Activated T-cell treated with anti-CD3 and anti-CD28 coated beads, Interleukin-2, amount 50 U/mL, for 72 hours (primary cell): ENCODE measurements around the gene COP1. TPM values are rescaled to one million over a fixed set of nuclear protein-coding genes. Genes with fewer than 3 reads are reported as not detected.
A peak's percentile ranks its signal among the peaks of the same experiment; 100 is the strongest.

Experiments used
- ATAC-seq, 2 donors: fragments of 150-1000 bp; cut with Tn5 transposase; replicated peaks in 1 of 2; 2 replicates each; pipeline ENCODE4 v1.10.0; 2021; ENCODE audit warnings: moderate library complexity in 2 of 2, mild to moderate bottlenecking in 1 of 2
- DNase-seq, 2 donors: peaks; one replicate each; pipeline ENCODE4 v3.0.0; 2021 to 2022; ENCODE audit warnings: mixed read lengths in 1 of 2
- H3K27ac Mint-ChIP-seq: one replicate; pipeline ENCODE4 v1.8.0; 2022; ENCODE audit warnings: mild to moderate bottlenecking, moderate library complexity, mixed read lengths
- H3K27me3 Mint-ChIP-seq: one replicate; pipeline ENCODE4 v1.8.0; 2022; ENCODE audit warnings: low read depth, mixed read lengths
- H3K36me3 Mint-ChIP-seq, 2 donors: one replicate each; pipeline ENCODE4 v1.8.0; 2022; ENCODE audit warnings: mixed read lengths in 2 of 2, mild to moderate bottlenecking in 1 of 2; ENCODE audit not compliant: insufficient read depth in 2 of 2
- H3K4me1 Mint-ChIP-seq: one replicate; pipeline ENCODE4 v1.8.0; 2022; ENCODE audit warnings: low read depth, mixed read lengths
- H3K4me3 Mint-ChIP-seq, 2 donors: one replicate each; pipeline ENCODE4 v1.8.0; 2022; ENCODE audit warnings: mild to moderate bottlenecking in 2 of 2, mixed read lengths in 2 of 2, moderate library complexity in 2 of 2
- H3K9me3 Mint-ChIP-seq, 2 donors: one replicate each; pipeline ENCODE4 v1.8.0; 2022; ENCODE audit warnings: mixed read lengths in 2 of 2
- total RNA-seq, 2 donors: library from RNA; stranded (reverse); gene quantifications; one replicate each; pipeline ENCODE4 v1.2.3, GENCODE V29; 2022

The COP1 gene
- total RNA-seq, 2 donors from 2014 or later = 53.5 to 56.8 TPM

- H3K4me1 Mint-ChIP-seq = peaks cover 4% of the 10 kb centered on the region
- ATAC-seq = no peak
- no peaks in the 10 kb centered on the region for H3K27me3 Mint-ChIP-seq
- H3K9me3 Mint-ChIP-seq = peaks cover 0 to 3% of the 10 kb centered on the region in 2 donors
- peaks cover 18 to 39% of the 10 kb centered on the region in 2 donors for H3K36me3 Mint-ChIP-seq
- no peak overlapping the region for H3K27ac Mint-ChIP-seq
- no peak overlapping the region for H3K4me3 Mint-ChIP-seq
- no peak for DNase-seq
Measured at GRCh38 chr1:176149939-176150807, 56.9 kb downstream of the COP1 start.

GRCh38 chr1:176144526-176144925 lies 62.6 kb downstream of the COP1 start:
- DNase-seq = no peak
- peaks cover 0 to 4% of the 10 kb centered on the region in 2 donors for H3K9me3 Mint-ChIP-seq
- H3K27ac Mint-ChIP-seq = no peak overlapping the region
- H3K4me3 Mint-ChIP-seq = no peak overlapping the region
- H3K36me3 Mint-ChIP-seq = peaks cover 17 to 35% of the 10 kb centered on the region in 2 donors
- no peak for ATAC-seq
- H3K27me3 Mint-ChIP-seq = no peaks in the 10 kb centered on the region
- H3K4me1 Mint-ChIP-seq = peaks cover 5% of the 10 kb centered on the region

- ATAC-seq (no peak), DNase-seq (no peak)
- Mint-ChIP-seq H3K27ac (peak overlapping the region; percentile 80), H3K4me3 (no peak overlapping the region), H3K36me3 (peaks cover 15 to 31% of the 10 kb centered on the region in 2 donors), H3K27me3 (no peaks in the 10 kb centered on the region), H3K9me3 (peaks cover 0 to 4% of the 10 kb centered on the region in 2 donors), H3K4me1 (peaks cover 15% of the 10 kb centered on the region)
Measured at GRCh38 chr1:176142973-176143372, 64.1 kb downstream of the COP1 start.

GRCh38 chr1:176141449-176141848 lies 65.6 kb downstream of the COP1 start:
- Mint-ChIP-seq H3K27ac (no peak overlapping the region), H3K4me3 (no peak overlapping the region), H3K9me3 (peaks cover 0 to 4% of the 10 kb centered on the region in 2 donors), H3K4me1 (peaks cover 20% of the 10 kb centered on the region), H3K36me3 (peaks cover 12 to 19% of the 10 kb centered on the region in 2 donors), H3K27me3 (no peaks in the 10 kb centered on the region)
- DNase-seq (no peak), ATAC-seq (no peak)

DNA sequence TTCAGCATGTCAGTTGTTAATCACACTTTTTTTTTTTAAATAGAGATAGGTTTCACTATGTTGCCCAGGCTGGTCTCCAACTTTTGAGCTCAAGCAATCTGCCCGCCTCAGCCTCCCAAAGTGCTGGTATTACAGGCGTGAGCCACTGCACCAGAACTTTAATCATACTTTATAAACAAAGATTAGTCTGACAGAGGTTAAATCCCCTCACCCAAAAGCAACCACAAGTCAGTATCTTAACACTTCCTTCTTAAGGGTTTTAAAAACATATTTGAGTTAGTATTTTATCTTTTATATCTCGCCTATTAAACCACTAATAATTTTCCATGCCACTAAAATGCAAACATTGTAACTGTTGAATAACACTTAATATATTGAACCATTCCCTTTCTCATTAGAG lies 70.2 kb downstream of the COP1 start:
- no peak for DNase-seq
- Mint-ChIP-seq H3K9me3 (no peaks in the 10 kb centered on the region), H3K27ac (no peak overlapping the region), H3K36me3 (peaks cover 4 to 7% of the 10 kb centered on the region in 2 donors), H3K4me3 (no peak overlapping the region), H3K27me3 (no peaks in the 10 kb centered on the region), H3K4me1 (peaks cover 24% of the 10 kb centered on the region)
- no peak for ATAC-seq

DNA sequence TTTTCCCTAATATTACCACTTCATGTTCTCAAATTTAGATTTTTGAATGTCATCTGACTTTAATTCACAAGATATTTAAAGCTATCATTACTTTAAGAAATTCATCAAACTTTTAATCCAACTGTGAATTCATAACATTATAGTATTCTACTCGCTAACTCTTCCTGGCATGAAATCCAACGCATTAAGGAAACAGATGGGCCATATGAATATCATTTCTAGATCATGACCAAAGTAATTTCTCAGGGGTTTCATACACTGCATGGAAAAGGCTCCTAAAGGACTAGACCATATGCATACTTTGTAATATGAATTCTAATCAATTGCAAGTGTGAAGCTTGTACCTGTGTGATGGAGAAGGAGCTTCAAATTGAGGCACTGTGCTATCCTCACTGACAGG lies 72.4 kb downstream of the COP1 start:
- peaks cover 24% of the 10 kb centered on the region for H3K4me1 Mint-ChIP-seq
- no peak for ATAC-seq
- H3K36me3 Mint-ChIP-seq = peaks cover 1 to 7% of the 10 kb centered on the region in 2 donors

GRCh38 chr1:176122282-176122681 lies 84.8 kb downstream of the COP1 start:
- no peaks in the 10 kb centered on the region for H3K4me1 Mint-ChIP-seq

More for the DNA sequence above, 72.4 kb downstream of the COP1 start:
- Mint-ChIP-seq H3K9me3 (no peaks in the 10 kb centered on the region), H3K27me3 (no peaks in the 10 kb centered on the region), H3K4me3 (no peak overlapping the region), H3K27ac (no peak overlapping the region)
- DNase-seq = no peak

GRCh38 chr1:176119549-176119948 lies 87.5 kb downstream of the COP1 start:
- Mint-ChIP-seq H3K36me3 (peaks cover 9 to 32% of the 10 kb centered on the region in 2 donors), H3K4me3 (no peak overlapping the region), H3K27me3 (no peaks in the 10 kb centered on the region), H3K9me3 (peaks cover 3% of the 10 kb centered on the region in 2 donors), H3K27ac (no peak overlapping the region), H3K4me1 (no peaks in the 10 kb centered on the region)
- ATAC-seq = peak in 1 of 2 donors; percentile 42
- DNase-seq = no peak

More at GRCh38 chr1:176122282-176122681, 84.8 kb downstream of the COP1 start:
- DNase-seq (no peak), ATAC-seq (no peak)
- Mint-ChIP-seq H3K27ac (no peak overlapping the region), H3K36me3 (peaks cover 14 to 46% of the 10 kb centered on the region in 2 donors), H3K27me3 (no peaks in the 10 kb centered on the region), H3K9me3 (peaks cover 4 to 15% of the 10 kb centered on the region in 2 donors), H3K4me3 (no peak overlapping the region)

DNA sequence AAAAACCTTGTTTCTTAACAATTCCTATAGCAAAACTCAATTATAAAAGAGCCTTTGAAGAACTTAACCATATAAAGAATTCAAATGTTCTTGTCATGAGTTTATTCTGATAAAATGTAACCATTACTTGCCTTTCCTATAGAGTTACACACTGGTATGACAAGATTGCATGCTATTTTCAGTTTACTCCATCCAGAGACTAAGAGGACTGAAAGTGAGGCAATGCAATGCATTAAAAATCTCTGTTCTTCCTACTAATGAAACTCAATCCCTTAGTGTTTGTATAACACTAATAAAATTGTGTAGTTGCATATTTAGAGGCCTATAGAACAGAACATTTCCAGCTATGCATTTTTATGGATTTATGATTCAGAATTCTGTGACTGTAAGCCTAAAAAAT lies 88.1 kb downstream of the COP1 start:
- Mint-ChIP-seq H3K27me3 (no peaks in the 10 kb centered on the region), H3K9me3 (no peaks in the 10 kb centered on the region), H3K4me1 (no peaks in the 10 kb centered on the region), H3K4me3 (no peak overlapping the region), H3K27ac (no peak overlapping the region), H3K36me3 (peaks cover 6 to 31% of the 10 kb centered on the region in 2 donors)
- ATAC-seq (no peak), DNase-seq (no peak)

GRCh38 chr1:176111835-176112234 lies 95.3 kb downstream of the COP1 start:
- H3K27ac Mint-ChIP-seq = no peak overlapping the region
- no peak for DNase-seq
- peaks cover 14 to 28% of the 10 kb centered on the region in 2 donors for H3K36me3 Mint-ChIP-seq
- H3K4me1 Mint-ChIP-seq = peaks cover 17% of the 10 kb centered on the region
- no peaks in the 10 kb centered on the region for H3K9me3 Mint-ChIP-seq
- no peak for ATAC-seq
- no peaks in the 10 kb centered on the region for H3K27me3 Mint-ChIP-seq
- no peak overlapping the region for H3K4me3 Mint-ChIP-seq

- no peak for ATAC-seq
- H3K27ac Mint-ChIP-seq = no peak overlapping the region
- H3K9me3 Mint-ChIP-seq = no peaks in the 10 kb centered on the region
- H3K36me3 Mint-ChIP-seq = peaks cover 16 to 27% of the 10 kb centered on the region in 2 donors
- DNase-seq = no peak
- H3K4me3 Mint-ChIP-seq = no peak overlapping the region
- no peaks in the 10 kb centered on the region for H3K27me3 Mint-ChIP-seq
- H3K4me1 Mint-ChIP-seq = peaks cover 23% of the 10 kb centered on the region
Measured at GRCh38 chr1:176110203-176110602, 96.9 kb downstream of the COP1 start.

- no peaks in the 10 kb centered on the region for H3K27me3 Mint-ChIP-seq
- H3K36me3 Mint-ChIP-seq = peaks cover 8 to 16% of the 10 kb centered on the region in 2 donors
- H3K27ac Mint-ChIP-seq = no peak overlapping the region
- no peak overlapping the region for H3K4me3 Mint-ChIP-seq
- DNase-seq (peak; percentile 3 to 21), ATAC-seq (peak in 1 of 2 donors; percentile 64)
- H3K9me3 Mint-ChIP-seq = peaks cover 0 to 2% of the 10 kb centered on the region in 2 donors
- peaks cover 12% of the 10 kb centered on the region for H3K4me1 Mint-ChIP-seq
Measured at GRCh38 chr1:176102768-176103350, 104.2 kb downstream of the COP1 start.

- H3K36me3 Mint-ChIP-seq = peaks cover 8 to 16% of the 10 kb centered on the region in 2 donors
- H3K4me3 Mint-ChIP-seq = no peak overlapping the region
- no peak for DNase-seq
- ATAC-seq = no peak
- H3K27me3 Mint-ChIP-seq = no peaks in the 10 kb centered on the region
- H3K27ac Mint-ChIP-seq = no peak overlapping the region
- H3K9me3 Mint-ChIP-seq = peaks cover 0 to 2% of the 10 kb centered on the region in 2 donors
- H3K4me1 Mint-ChIP-seq = peaks cover 12% of the 10 kb centered on the region
Measured at GRCh38 chr1:176101951-176102642, 105.0 kb downstream of the COP1 start.
